B cell (primary cell): ENCODE data around the gene PLAU.

Source experiments
- EZH2 ChIP-seq: IDR thresholded peaks from 2 replicates; pipeline ENCODE4 v1.6.1; 2012; ENCODE audit warnings: borderline replicate concordance, low read depth, mild to moderate bottlenecking, moderate library complexity, low read length; ENCODE audit not compliant: insufficient read depth, poor library complexity, severe bottlenecking
- TF ChIP-seq, protein P1 (sequence below): fragments of 200-600 bp; IDR thresholded peaks from one replicate; pipeline ENCODE4 v1.8.0; 2022; ENCODE audit warnings: antibody characterized with exemption, mild to moderate bottlenecking

DNA sequence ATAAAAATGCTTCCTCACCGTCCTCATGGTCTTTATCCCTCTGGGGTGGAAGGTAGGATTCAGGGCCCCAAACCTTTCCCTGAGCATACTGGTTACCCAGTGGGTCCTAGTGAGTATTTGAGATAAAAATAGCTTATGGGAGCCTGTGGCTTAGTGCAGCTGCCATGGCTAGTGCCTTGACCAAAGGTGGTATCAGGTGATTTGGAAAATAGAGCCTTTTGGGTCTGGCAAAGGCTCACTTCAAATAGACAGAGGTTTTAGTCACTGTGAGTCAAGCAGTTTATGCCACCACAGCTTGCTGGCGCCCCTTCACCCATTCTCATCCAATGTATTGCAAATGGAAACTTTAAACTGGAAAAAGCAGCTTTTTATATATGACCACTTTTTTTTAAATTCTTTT is 30.4 kb downstream of the PLAU start:
- TF ChIP-seq, protein P1, sequence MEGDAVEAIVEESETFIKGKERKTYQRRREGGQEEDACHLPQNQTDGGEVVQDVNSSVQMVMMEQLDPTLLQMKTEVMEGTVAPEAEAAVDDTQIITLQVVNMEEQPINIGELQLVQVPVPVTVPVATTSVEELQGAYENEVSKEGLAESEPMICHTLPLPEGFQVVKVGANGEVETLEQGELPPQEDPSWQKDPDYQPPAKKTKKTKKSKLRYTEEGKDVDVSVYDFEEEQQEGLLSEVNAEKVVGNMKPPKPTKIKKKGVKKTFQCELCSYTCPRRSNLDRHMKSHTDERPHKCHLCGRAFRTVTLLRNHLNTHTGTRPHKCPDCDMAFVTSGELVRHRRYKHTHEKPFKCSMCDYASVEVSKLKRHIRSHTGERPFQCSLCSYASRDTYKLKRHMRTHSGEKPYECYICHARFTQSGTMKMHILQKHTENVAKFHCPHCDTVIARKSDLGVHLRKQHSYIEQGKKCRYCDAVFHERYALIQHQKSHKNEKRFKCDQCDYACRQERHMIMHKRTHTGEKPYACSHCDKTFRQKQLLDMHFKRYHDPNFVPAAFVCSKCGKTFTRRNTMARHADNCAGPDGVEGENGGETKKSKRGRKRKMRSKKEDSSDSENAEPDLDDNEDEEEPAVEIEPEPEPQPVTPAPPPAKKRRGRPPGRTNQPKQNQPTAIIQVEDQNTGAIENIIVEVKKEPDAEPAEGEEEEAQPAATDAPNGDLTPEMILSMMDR = no peak
- TF ChIP-seq EZH2 = no peak
